ENCODE measurements around the gene HAPLN3. TPM values are rescaled to one million over a fixed set of nuclear protein-coding genes. Genes with fewer than 3 reads are reported as not detected.

The HAPLN3 gene
- total RNA-seq, 1 donor from 2014 or later, result 78.2 TPM

- Mint-ChIP-seq H3K27me3 (ENCODE audit: low read depth) (no peaks in the 10 kb centered on the region), H3K36me3 (ENCODE audit: low read depth) (peaks cover 17% of the 10 kb centered on the region), H3K9me3 (ENCODE audit: low read depth) (no peaks in the 10 kb centered on the region), H3K4me3 (ENCODE audit: unreplicated experiment) (no peak overlapping the region), H3K4me1 (ENCODE audit: low read depth) (peaks cover 53% of the 10 kb centered on the region), H3K27ac (ENCODE audit: unreplicated experiment) (peak overlapping the region; percentile 55)
- no peak for DNase-seq (ENCODE audit: low spot score)
- no peak for TF ChIP-seq CTCF (IDR thresholded peaks at IDR 0.05)
Observed at GRCh38 chr15:88901508-88902220, 6.3 kb upstream of the HAPLN3 start.

- Mint-ChIP-seq H3K4me1 (ENCODE audit: low read depth) (peaks cover 57% of the 10 kb centered on the region), H3K9me3 (ENCODE audit: low read depth) (no peaks in the 10 kb centered on the region), H3K36me3 (ENCODE audit: low read depth) (peaks cover 13% of the 10 kb centered on the region), H3K4me3 (ENCODE audit: unreplicated experiment) (no peak overlapping the region), H3K27me3 (ENCODE audit: low read depth) (no peaks in the 10 kb centered on the region), H3K27ac (ENCODE audit: unreplicated experiment) (peak overlapping the region; percentile 96)
- no peak for TF ChIP-seq CTCF (IDR thresholded peaks at IDR 0.05)
- no peak for DNase-seq (ENCODE audit: low spot score)
Observed at GRCh38 chr15:88900982-88901418, 5.7 kb upstream of the HAPLN3 start.

GRCh38 chr15:88900309-88900981, 5.1 kb upstream of the HAPLN3 start:
- Mint-ChIP-seq H3K27ac (ENCODE audit: unreplicated experiment) (peak overlapping the region; percentile 96), H3K36me3 (ENCODE audit: low read depth) (peaks cover 12% of the 10 kb centered on the region), H3K27me3 (ENCODE audit: low read depth) (no peaks in the 10 kb centered on the region), H3K4me3 (ENCODE audit: unreplicated experiment) (peak overlapping the region; percentile 24), H3K4me1 (ENCODE audit: low read depth) (peaks cover 60% of the 10 kb centered on the region), H3K9me3 (ENCODE audit: low read depth) (no peaks in the 10 kb centered on the region)
- no peak for DNase-seq (ENCODE audit: low spot score)
- TF ChIP-seq CTCF (IDR thresholded peaks at IDR 0.05), result no peak

GRCh38 chr15:88899251-88899650, 3.9 kb upstream of the HAPLN3 start:
- Mint-ChIP-seq H3K27ac (ENCODE audit: unreplicated experiment) (peak overlapping the region; percentile 49), H3K9me3 (ENCODE audit: low read depth) (no peaks in the 10 kb centered on the region), H3K27me3 (ENCODE audit: low read depth) (no peaks in the 10 kb centered on the region), H3K4me1 (ENCODE audit: low read depth) (peaks cover 55% of the 10 kb centered on the region), H3K36me3 (ENCODE audit: low read depth) (peaks cover 12% of the 10 kb centered on the region), H3K4me3 (ENCODE audit: unreplicated experiment) (no peak overlapping the region)
- DNase-seq (ENCODE audit: low spot score), result no peak
- no peak for TF ChIP-seq CTCF (IDR thresholded peaks at IDR 0.05)

DNA sequence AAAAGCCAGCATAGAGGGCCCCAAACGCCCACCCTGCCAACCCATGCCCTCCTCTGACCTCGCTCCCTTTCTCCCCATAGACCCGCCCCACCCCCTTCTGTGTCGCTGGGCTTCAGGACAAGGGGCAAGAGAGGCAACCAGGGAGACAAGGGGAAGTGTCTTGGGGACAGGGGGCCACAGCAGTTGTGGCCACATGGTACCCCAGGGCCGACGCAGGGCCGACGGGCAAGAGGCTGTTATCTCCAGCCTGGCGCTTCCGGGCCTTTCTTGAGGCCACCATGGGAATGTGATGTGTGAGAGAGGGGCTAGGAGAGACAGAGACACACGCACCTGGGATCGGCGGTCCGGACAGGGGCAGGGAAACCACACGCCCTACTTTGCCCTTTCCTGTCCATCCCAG, 3.4 kb upstream of the HAPLN3 start:
- H3K9me3 Mint-ChIP-seq (ENCODE audit: low read depth), result no peaks in the 10 kb centered on the region
- peak overlapping the region; percentile 73 for H3K27ac Mint-ChIP-seq (ENCODE audit: unreplicated experiment)
- no peak for TF ChIP-seq CTCF (IDR thresholded peaks at IDR 0.05)
- DNase-seq (ENCODE audit: low spot score), result no peak
- no peaks in the 10 kb centered on the region for H3K27me3 Mint-ChIP-seq (ENCODE audit: low read depth)
- peaks cover 60% of the 10 kb centered on the region for H3K4me1 Mint-ChIP-seq (ENCODE audit: low read depth)
- peaks cover 12% of the 10 kb centered on the region for H3K36me3 Mint-ChIP-seq (ENCODE audit: low read depth)
- H3K4me3 Mint-ChIP-seq (ENCODE audit: unreplicated experiment), result no peak overlapping the region
